Right forelimb (tissue), 1 donor: ENCODE measurements around the gene MMEL1.
A peak's percentile ranks its signal among the peaks of the same experiment; 100 is the strongest.

Source experiments
- DNase-seq: peaks from one replicate; pipeline ENCODE4 v3.0.0-alpha.2; 2018

The MMEL1 gene

GRCh38 chr1:2604156-2604843, 28.5 kb downstream of the MMEL1 start:
- no peak for DNase-seq

DNA sequence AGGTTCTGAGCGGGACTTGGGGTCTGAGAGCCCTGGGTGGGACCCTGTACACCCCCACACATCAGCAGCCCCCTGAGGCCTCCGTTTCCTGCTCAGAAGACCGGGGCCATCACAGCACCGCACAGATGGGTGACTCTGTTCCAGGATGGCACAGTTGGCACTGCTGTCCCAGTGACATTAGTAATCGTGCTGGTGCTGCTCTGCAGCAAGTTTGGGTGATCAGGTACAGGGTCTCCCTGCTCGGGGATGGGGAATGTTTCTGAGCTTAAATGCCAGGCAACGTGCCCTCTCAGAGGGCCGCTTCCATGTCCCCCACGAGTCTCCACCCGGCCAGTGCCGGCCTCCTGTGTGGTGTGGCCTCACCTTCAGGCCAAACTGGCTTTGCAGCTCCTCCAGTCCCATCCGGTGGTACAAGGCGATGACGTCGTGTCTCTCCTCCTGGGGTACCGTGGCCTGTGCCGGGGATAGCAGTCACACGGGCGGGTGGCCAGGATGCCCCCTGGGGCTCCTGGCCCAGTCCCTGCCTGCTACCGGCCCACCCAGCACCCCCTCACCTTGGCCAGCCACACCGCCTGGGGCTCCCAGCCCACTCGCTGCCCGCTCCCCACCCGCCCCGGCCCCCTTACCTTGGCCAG, 29.2 kb downstream of the MMEL1 start:
- no peak for DNase-seq

GRCh38 chr1:2602866-2603520, 29.8 kb downstream of the MMEL1 start:
- no peak for DNase-seq

- DNase-seq: no peak
Observed at GRCh38 chr1:2602311-2602835, 30.4 kb downstream of the MMEL1 start.

GRCh38 chr1:2601721-2602303, 31.0 kb downstream of the MMEL1 start:
- DNase-seq: no peak

DNA sequence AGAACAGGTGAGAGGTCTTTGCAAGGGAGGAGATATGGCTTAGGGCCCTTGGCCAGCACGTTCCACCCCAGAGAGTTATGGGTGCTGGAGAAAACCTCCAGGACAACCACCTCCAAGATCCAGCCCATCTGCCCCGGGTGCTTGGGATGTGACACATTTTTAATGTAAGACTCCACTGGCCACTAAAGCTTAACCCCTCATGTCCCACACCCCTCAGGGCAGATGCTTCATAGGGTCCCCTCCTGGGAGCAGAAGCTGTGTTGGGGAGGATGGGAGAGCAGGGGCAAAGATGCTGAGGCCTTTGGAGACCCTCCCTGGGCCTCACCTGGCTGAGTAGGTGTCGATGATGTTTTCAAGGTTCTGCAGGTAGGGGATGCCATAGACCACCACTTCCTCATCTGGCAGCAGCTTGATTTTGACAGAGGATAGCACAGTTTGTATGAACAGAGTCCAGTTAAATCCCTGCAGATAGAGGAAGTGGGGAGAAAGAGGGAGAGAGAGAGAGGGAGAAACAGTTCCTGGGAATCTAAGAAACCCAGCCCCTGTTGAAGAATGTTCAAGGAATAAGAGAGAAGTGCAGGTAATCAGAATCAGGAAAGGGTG, 34.4 kb downstream of the MMEL1 start:
- DNase-seq: no peak

GRCh38 chr1:2597441-2598328, 35.1 kb downstream of the MMEL1 start:
- DNase-seq: no peak

GRCh38 chr1:2596530-2597333, 36.1 kb downstream of the MMEL1 start:
- DNase-seq: no peak

DNA sequence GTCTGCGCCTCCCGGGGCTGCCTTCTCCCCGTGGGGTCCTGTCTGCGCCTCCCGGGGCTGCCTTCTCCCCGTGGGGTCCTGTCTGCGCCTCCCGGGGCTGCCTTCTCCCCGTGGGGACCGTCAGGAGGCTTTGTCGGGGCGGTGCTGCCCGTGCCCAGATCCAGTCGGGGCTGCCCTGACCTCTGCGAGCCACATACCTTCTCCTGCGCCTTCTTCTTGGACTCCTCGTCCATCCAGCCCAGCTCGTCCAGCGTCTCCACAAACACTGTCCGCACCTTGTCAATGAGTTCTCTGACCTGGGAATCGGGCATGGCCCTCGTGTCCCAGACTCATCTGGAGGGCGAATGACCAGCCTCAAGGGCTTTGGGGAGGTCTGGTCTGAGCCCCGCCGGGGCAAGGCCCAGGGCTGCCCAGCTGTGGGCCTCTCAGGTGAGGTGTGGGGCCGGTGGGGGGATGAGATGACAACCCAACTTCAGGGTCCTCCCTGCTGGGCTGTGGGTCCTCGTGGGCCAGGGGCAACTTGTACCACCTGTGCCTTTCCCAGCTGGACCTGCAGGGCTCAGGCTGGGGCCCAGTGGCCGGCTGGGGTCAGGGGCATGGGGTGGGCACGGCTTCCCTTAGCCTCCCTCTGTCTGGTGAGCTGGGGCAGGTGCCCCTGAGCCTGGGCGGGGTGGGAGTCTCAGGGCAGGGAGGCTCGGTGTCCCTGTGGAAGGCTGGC, 36.8 kb downstream of the MMEL1 start:
- DNase-seq: no peak

GRCh38 chr1:2595261-2595811, 37.5 kb downstream of the MMEL1 start:
- DNase-seq: no peak

DNA sequence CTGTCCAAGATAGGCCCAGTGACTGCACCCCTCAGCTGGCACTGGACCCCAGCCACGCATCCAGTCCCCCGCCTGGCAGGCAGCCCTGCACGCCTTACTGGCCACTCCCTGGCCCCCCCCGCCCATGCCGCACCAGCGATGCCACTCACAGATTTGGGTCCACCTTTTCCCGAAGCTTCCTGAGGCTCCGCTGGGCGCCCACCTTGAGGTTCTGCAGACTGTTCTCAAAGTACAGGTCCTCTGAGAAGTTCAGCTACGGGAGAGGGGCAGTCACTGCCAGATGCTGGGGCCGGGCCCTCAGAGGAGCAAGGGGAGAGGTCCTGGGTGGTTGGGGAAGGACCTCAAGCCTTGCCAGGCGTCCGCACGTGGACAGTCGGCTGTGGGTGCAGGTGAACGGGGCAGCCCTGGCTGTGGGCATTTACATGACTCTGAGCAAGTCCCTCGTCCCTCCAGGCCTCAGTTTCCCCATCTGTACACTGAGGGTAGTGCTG, 38.1 kb downstream of the MMEL1 start:
- no peak for DNase-seq

GRCh38 chr1:2594001-2594640, 38.7 kb downstream of the MMEL1 start:
- DNase-seq: no peak

DNA sequence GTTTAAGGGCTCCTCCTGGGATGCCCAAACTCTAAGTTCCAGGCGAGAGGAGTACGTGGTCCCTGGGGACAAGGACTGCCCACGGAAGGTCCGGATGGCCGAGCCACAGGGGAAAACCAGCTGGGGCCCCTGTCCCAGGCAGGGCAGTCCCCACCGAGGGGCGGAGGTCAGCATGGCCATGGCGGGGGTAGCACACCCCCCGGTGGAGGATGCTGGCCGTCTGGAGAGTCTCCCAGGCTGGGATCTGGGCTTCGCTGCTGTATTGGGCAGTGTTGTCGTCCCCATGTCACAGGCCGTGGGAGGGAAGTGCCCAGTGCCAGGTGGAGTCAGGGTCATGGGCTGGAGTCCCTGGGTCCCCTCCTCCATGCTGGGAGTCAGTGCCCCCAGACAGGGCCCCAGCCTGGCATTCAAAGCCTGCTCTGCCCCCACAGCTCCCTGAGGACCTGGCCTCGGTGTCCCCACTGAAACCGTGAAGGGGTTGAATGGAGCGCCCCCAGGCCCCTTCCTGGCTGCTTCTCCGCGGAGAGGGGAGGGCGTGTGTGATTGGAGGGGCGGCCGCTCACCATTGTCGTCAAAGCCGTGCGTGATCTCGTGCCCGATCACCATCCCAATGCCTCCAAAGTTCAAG, 39.5 kb downstream of the MMEL1 start:
- no peak for DNase-seq

DNA sequence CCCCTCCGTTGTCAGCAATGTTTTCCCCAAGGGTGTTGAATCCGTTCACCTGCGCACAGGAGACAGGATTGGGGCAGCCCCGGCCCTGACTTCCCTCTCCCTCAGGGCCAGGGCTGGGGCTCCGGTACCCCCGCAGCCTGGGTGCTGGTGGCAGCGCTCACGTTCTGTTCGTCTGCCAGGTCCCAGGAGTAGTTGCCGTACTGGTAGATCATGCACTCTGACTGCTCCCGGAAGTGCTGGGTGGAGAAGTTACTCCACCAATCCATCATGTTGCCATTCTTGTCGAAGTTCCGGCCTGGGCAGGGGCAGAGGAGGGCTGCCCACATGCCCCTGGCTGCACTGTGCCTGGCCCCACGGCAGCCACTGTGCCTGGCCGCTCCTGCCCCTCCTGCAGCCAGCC, 40.1 kb downstream of the MMEL1 start:
- DNase-seq: no peak

DNA sequence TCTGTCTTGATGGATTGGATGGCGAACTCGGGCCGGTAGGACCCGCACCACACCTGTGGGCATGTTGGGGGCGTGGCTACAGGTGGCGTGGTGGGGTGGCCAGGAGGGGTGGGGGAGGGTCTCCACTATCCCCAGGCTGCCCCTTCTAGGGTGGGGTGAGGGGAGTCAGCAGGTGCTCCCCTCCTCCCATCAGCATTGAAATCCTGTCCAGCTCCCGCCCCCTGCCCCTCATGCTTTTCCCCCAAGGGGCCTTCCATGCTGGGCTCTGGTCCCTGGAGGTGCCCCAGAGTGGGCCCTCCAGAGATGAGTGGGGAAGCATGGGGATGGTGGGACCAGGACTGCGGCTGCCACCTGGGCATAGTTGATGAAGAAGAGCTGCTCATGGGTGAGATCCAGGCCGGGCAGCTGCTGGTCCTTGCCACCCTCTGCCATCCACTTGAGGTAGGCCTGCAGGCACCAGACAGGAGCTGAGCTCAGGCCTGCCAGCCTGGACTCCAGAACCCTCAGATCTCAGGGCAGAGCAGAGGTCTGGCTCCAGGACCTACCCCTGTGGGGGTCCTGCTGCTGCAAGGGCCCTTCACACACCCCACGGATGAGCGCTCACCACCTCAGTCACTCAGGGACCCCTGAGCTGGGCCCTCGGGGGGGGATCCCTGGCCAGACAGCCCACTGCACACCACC, 41.1 kb downstream of the MMEL1 start:
- peak; percentile 18 for DNase-seq

DNA sequence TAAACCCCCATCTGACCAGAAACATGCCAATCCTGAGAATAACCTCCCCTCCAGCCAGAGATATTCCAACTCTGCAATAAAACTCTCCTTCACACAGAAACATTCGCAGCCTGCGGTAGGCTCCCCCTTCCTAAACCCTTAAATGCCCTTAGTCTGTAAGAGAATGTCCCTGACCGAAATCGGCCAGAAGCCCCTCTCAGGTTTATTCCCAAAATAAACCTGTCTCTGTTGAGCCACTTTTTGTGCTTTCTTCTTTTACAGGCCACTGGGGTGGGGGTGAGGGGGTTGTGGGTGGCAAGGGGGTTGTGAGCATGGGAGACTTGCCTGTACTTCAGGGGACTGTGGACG, 41.6 kb downstream of the MMEL1 start:
- no peak for DNase-seq

DNA sequence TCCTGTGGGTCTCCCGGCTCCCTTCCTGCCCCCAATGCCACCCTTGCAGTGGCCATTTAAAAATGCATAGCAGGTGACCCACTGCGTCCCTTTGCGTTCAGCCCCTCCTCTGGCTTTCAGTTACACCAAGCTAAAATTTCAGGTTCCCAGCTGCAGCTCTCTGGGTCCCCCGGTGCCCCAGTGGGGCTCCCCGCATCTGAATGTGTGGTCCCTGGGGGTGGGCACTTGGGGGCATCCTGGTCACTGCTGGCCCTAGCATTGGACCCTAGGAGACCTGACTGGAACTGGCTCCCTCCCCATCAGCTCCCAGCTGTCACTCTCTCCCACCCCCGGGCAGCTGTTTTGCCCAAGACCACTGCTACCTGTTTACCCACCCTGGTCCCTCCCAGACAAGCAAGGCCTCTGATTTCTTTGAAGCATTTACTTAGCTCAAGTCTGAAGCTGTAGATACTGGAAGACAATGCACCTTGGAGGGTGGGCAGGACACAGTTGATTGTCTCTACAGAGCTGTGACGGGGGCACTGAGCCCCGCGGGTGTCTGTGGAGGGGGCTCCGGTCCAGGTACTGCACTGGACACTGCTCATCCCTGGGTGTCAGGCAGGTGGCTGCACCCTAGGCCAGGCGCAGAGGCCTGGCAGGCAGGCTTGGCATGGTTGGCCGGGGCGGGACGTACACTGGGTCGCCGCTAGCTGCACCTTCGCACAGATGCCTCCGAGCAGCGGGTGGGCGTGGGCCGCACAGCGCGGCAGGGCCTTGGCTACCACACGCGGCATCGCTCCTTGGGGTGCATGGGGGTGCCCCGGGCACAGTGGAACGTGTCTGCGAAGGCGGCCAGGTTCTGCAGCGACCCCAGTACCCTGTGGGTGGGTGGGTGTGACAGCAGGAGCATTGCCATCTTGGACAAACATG, 42.3 kb downstream of the MMEL1 start:
- peak; percentile 29 for DNase-seq
